Measurements from ENCODE around the gene ARMC2.

ARMC2 gene

DNA sequence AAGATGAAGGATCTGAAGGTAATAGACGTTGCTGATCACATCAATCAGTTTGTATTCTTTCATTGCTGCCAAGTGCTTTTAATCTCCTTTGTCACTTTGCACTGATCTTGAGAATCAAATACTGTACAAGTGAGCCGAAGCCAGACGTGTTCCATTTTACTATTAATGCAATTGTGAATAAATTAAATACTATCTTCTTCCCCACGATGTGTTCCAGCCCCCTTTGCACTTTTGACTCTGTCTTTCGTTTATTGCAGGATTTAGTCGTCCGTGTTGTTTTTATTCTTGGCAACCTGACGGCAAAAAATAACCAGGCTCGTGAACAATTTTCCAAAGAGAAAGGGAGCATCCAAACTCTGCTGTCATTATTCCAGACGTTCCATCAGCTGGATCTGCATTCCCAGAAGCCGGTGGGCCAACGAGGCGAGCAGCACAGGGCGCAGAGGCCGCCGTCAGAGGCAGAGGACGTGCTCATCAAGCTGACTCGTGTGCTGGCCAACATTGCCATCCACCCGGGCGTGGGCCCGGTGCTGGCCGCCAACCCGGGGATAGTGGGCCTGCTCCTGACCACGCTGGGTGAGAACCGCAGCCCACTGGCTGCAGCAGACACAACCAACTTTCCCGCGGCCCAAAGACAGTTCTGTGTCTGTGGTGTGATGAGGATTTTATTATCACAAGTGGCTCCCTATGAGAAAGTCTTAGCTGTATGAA, 104.7 kb downstream of the ARMC2 start:
- TF ChIP-seq GATA1 (IDR thresholded peaks at IDR 0.05; ENCODE audit: low read depth, low read length), result no peak
- no peak for TF ChIP-seq POLR2A (IDR thresholded peaks at IDR 0.05; ENCODE audit: low read length)
- no peak for DNase-seq

DNA sequence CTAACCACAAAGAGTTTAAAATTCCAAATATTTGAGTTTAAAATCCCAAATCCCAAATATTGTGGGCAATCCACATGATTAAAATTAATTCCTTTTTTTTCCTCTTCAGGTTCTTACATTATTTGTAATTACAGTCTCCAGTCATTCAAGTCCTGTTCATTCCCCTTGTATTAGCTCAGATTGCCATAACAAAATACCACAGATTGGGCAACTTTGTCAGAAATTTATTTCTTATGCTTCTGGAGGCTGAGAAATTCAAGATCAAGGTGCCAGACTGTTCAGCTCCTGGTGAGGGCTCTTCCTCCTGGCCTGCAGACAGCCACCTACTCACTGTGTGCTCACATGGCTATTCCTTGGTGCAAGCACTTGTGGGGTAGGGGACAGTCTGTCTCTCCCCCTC, 105.5 kb downstream of the ARMC2 start:
- no peak for DNase-seq
- no peak for TF ChIP-seq POLR2A (IDR thresholded peaks at IDR 0.05; ENCODE audit: low read length)
- no peak for TF ChIP-seq GATA1 (IDR thresholded peaks at IDR 0.05; ENCODE audit: low read depth, low read length)

DNA sequence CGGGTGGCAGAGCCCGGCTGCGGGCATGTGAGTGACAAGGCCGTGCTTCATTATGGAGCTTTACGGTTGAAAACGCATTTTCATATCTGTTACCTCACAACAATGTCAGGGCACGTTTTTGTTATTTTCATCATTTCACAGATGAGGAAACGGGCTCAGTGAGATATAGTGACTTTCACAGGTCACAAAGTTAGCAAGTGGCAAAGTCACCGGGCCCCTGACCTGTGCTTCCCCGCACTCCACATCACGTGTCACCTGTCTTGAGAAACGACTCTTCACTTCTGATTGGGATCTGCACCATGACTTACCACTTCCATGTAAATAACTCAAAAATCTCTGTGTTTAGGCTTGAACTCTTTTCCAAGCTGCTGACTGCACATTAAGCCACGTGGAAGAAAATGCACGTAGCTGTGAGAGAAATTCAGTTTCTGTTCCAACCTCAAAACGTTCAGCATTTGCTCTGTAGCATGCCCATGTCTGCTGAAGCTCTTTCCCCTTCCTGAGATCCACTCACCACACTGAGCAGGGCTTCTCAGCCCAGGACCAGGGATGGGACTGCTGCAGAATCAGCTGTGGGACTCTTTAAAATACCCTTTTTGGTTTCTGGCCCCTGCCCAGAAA, 107.2 kb downstream of the ARMC2 start:
- no peak for TF ChIP-seq POLR2A (IDR thresholded peaks at IDR 0.05; ENCODE audit: low read length)
- no peak for TF ChIP-seq GATA1 (IDR thresholded peaks at IDR 0.05; ENCODE audit: low read depth, low read length)
- no peak for DNase-seq

DNA sequence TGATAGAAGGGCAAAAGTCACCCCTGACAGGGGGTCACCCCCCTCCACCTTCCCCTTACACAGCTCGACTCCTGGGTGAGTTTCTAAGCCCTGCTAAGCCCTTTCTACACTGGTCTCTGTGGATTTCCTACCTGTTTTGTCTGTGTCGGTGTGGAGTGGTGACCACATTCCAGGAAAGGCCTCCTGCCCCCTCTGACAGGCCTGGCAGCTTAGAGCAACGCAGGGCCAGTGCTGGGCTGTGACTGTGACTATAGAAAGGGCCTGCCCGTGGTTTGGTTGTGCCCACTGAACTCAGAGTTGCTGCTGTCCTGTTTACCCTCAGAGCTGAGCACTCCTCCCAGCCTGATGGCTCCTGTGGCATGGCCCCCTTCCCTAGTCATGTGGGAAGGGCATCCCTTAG, 109.0 kb downstream of the ARMC2 start:
- TF ChIP-seq GATA1 (IDR thresholded peaks at IDR 0.05; ENCODE audit: low read depth, low read length), result no peak
- TF ChIP-seq POLR2A (IDR thresholded peaks at IDR 0.05; ENCODE audit: low read length), result no peak
- DNase-seq, result no peak

DNA sequence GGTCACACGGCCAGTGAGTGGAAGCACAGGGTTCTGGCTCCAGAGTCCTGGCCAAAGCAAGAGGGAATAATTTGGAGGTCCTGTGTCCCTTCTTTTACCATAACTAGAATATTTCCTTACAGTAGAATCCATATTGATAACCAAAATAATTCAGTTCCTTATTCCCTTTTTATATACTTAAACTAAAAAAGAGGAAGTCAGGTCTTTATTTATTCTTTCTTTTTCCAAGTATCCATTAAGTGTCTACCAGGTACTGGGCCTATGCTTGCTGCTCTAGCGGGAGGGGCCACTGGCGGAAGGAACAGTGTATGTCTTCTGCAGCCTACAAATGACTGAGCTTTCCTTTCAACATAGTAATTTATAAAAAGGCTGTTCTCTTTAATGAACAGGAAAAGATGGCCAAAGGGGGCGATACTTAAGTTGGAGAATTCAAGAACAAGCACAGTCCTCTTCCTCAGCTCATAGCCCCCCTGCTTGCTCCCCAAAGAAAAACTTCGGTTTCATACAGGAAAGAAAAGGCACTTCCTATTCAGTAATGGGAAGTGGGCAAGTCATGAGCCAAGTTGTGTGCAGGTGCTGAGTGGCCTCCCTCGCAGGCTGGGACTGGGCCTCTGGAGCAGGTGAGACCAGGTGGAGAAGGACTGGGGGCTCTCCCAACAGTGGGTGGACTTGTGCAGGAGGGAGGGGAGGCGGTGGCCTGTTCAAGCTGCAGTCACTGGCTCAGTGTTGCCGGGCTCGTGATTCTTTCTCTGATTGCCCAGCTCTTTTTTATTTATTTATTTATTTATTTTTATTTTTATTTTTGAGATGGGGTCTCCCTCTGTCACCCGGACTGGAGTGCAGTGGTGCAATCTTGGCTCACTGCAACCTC, 110.9 kb downstream of the ARMC2 start:
- no peak for DNase-seq
- TF ChIP-seq POLR2A (IDR thresholded peaks at IDR 0.05; ENCODE audit: low read length) (no peak), GATA1 (IDR thresholded peaks at IDR 0.05; ENCODE audit: low read depth, low read length) (no peak)

DNA sequence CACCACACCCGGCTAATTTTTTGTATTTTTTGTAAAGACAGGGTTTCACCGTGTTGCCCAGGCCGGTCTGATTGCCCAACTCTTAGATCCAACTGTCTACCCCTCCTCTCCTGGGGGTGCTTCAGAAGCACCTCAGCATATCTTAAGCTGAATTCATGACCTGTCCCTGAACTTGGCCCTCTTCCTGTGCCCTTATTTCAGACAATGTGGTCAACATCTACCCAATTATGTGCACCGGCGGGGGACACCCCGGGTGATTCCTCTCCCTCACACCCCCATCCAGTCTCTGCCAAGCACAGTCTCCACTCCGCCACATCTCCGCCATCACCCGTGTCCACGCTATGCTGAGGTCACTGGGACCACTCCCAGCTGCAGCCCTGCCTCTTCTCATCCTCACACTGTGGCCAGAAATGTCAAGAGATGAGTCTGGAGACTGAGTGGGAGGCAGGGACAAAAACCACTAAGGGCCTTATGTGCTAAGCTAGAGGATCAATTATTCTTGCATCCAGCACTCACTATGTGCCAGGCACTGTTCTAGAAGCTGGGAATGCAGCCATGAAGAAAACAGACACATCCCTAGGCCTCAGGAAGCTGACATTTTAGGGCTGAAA, 111.9 kb downstream of the ARMC2 start:
- TF ChIP-seq POLR2A (IDR thresholded peaks at IDR 0.05; ENCODE audit: low read length), result no peak
- no peak for TF ChIP-seq GATA1 (IDR thresholded peaks at IDR 0.05; ENCODE audit: low read depth, low read length)
- no peak for DNase-seq

DNA sequence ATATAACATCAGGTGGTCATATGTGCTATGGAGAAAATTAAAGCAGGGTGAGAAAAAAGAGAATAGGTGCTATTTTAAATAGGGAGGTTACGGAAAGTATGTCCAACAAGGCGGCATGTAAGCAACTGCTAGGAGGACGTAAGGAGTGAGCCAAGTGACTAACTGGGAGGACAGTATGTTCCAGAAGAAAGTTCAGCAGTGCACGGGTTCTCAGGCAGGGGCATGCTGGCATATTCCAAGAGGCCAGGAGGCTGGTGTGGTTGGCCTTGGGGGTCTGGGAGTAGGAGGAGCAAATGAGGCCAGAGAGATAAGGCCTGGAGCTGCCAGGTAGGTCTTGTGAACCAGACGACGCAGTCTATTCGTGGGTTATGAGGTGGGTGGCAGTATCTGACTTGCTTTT, 112.4 kb downstream of the ARMC2 start:
- TF ChIP-seq GATA1 (IDR thresholded peaks at IDR 0.05; ENCODE audit: low read depth, low read length), result no peak
- TF ChIP-seq POLR2A (IDR thresholded peaks at IDR 0.05; ENCODE audit: low read length), result no peak
- no peak for DNase-seq

DNA sequence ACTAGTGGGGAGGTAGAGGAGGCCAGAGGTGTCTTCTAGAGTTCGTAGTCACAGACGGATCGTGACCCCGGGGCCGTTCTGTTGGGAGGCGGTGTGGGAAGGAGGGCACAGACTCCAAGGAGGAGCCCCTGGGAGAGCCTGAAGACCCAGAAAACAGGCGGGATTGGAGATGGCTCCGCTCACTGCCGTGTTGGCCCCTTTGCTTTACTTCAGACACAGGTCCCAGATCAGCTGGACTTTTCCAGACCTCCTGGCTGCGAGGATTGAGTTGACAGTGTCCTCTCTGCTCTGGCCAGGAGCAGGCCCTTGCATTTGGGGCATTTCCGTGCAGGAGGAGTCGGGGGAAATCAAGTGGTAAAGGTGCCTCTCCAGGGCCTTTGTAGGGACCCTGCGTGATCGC, 112.9 kb downstream of the ARMC2 start:
- no peak for DNase-seq
- TF ChIP-seq GATA1 (IDR thresholded peaks at IDR 0.05; ENCODE audit: low read depth, low read length), result no peak
- no peak for TF ChIP-seq POLR2A (IDR thresholded peaks at IDR 0.05; ENCODE audit: low read length)

DNA sequence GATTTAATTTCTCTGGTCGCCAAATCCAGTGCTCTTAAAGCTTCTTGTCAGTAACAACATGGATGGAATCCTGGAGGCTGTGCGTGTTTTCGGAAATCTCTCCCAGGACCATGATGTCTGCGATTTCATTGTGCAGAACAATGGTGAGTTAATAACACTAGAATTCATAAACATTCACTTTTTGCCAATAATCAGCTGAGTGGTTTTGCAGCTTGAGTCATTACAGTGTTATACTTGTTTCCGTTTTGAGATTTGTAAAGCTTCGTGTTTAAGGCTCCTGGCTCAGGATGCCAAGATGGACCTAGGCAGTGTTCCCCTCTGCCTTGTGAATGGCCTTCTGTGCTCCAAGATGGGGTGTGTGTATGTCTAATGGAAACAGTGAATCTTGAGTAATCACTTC, 113.8 kb downstream of the ARMC2 start:
- DNase-seq, result no peak

DNA sequence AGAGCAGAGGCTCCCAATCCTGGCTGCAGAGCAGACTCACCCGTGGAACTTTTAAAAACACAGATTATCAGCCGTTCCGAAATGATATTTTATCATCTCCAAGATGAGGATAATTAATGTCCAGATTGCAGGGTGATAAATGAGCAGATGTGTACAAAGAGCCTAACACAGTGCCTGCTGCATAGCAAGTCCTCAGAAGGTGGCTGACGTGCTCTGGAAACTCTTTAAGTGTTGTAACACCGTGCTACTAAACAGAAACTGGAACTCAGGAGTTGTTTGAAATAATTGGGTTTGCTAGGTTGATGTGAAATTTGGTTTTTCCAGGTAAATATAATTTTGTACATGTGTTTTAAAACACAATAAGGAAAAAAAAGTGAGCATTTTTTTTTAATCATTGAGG, 118.0 kb downstream of the ARMC2 start:
- no peak for DNase-seq
- TF ChIP-seq POLR2A (IDR thresholded peaks at IDR 0.05; ENCODE audit: low read length), result no peak
- TF ChIP-seq GATA1 (IDR thresholded peaks at IDR 0.05; ENCODE audit: low read depth, low read length), result no peak

More for the DNA sequence above, 113.8 kb downstream of the ARMC2 start:
- TF ChIP-seq POLR2A (IDR thresholded peaks at IDR 0.05; ENCODE audit: low read length) (no peak), GATA1 (IDR thresholded peaks at IDR 0.05; ENCODE audit: low read depth, low read length) (no peak)

DNA sequence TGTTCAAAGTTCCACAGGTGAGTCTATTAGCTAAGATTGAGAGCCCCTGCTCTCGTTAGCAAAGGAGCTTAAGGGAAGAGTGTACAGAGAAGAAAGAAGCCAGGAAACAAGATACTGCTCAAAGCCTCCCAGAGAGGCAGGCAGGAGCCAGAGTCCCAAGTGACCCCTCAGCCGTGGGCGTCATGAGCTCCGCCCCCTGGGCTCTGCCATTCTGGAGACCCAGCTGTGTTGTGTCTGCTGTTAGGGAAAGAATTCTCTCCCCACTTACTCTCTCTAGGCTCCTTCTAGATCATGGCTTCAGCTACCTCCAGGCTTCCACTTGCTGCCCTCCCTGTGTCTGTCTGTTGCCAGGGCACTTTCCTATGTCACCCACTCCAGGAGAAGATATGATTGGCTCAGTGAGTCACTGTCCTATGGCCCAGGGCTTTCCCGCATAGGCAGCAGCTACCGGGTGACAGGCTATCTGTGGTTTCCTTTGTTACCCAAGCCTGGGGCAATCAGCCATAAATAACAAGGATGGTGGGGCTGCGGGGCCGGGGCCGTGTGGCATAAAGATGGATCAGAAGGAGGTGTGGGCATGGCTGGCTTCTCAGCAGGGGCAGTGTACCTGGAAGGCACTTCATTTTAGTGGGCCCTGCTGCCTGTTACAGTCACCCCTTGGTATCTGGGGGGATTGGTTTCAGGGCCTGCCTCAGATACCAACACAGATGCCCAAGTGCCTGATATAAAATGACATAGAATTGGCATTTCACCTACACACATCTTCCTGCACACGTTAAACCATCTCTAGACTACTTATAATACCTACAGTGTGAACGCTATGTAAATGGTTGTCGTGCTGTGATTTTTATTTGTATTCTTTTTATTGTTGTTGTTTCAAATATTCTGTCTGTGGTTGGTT, 118.9 kb downstream of the ARMC2 start:
- no peak for TF ChIP-seq GATA1 (IDR thresholded peaks at IDR 0.05; ENCODE audit: low read depth, low read length)
- TF ChIP-seq POLR2A (IDR thresholded peaks at IDR 0.05; ENCODE audit: low read length), result no peak
- DNase-seq, result no peak

DNA sequence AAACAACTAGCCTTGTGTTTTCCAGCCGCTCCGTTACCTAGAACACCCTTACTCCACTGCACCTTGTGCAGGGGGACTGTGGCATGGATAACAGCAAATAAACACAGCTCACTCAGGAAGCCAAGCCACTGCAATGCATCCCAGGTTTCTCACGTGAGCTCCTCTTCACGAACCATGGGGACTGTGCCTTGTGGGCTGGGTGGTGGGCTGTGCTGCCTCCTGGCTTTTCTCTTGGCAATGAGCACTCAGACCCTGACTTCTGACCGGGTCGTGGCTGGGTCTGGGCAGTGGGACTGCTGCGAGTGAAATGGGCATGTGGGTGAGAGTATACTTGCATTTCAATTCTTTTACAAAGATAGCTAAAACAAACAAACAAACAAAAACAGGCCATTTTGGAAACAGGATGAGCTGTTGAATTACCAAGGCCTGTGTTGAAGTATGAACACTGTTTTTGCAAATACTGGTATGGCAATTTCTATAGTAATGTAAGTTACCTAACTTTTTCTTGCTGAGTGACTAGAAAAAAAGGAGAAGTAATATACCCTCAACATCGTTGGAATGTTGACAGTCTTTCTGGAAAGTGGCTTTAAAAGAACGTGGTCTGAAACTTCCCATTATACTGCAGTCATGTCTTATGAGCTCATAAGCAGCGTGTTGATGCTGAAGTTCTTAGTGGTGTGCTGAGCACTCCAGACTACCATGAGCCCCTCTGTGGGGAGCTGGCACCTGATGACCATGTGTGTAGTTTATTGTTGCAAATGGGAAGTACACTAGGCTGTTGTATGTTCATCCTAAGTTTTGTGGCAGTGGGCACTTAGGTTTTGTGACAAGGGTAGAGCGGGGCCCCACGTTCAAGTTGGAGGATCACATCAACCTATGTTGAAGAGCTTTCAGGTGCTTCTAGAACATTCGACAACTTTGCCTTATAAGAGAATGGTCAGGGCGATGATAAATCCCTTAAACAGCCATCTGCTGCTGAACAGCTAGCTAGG, 120.4 kb downstream of the ARMC2 start:
- no peak for TF ChIP-seq GATA1 (IDR thresholded peaks at IDR 0.05; ENCODE audit: low read depth, low read length)
- no peak for TF ChIP-seq POLR2A (IDR thresholded peaks at IDR 0.05; ENCODE audit: low read length)
- DNase-seq, result no peak

Measured in erythroblast (primary cell).